Stomach (tissue), 4 donors: ENCODE results near the gene SIRPA.

Experiments
- CTCF ChIP-seq, 7 experiments: fragments of 450-650 bp in 4 of 7; fragments of 200-600 bp in 3 of 7; sonication (generic) in 3 of 7; IDR thresholded peaks; one replicate each; pipeline ENCODE4 v1.5.1; 2016 to 2019; ENCODE audit warnings: antibody characterized with exemption in 7 of 7, control low read depth in 2 of 7, mild to moderate bottlenecking in 1 of 7
- EP300 ChIP-seq: sonication (generic); formaldehyde crosslinking; IDR thresholded peaks from one replicate; pipeline ENCODE4 v1.6.1; 2017; ENCODE audit warnings: antibody characterized with exemption
- POLR2A ChIP-seq, 4 donors: fragments of 450-650 bp; IDR thresholded peaks; one replicate each; pipeline ENCODE4 v1.6.1; 2016; ENCODE audit warnings: antibody characterized with exemption in 4 of 4, control low read depth in 2 of 4, mild to moderate bottlenecking in 1 of 4, moderate library complexity in 1 of 4
- POLR2AphosphoS5 ChIP-seq, 3 donors: sonication (generic); formaldehyde crosslinking; IDR thresholded peaks; one replicate each; pipeline ENCODE4 v1.6.1; 2016; ENCODE audit warnings: antibody characterized with exemption in 3 of 3

GRCh38 chr20:1942486-1943274 is 47.5 kb downstream of the SIRPA start:
- no peak for TF ChIP-seq CTCF (IDR thresholded peaks at IDR 0.05)
- no peak for TF ChIP-seq EP300
- TF ChIP-seq POLR2A (IDR thresholded peaks at IDR 0.05), result no peak
- no peak for TF ChIP-seq POLR2AphosphoS5 (IDR thresholded peaks at IDR 0.05)
